Stimulated activated effector memory CD8-positive, alpha-beta T cell treated with anti-CD3 and anti-CD28 coated beads, Interleukin-12 subunit alpha, Interleukin-12 subunit beta, amount 100 ng/mL, for 72 hours (primary cell): ENCODE measurements around the gene BLOC1S1.

Source experiments
- ATAC-seq: fragments of 150-1000 bp; cut with Tn5 transposase; 2 replicates; pipeline ENCODE4 v1.10.0; 2021
- DNase-seq, 2 donors: peaks; one replicate each; pipeline ENCODE4 v3.0.0; 2021 to 2022; ENCODE audit warnings: low spot score in 2 of 2
- H3K27ac Mint-ChIP-seq: one replicate; pipeline ENCODE4 v1.8.0; 2022; ENCODE audit warnings: mild to moderate bottlenecking, mixed read lengths
- H3K36me3 Mint-ChIP-seq: one replicate; pipeline ENCODE4 v1.8.0; 2022; ENCODE audit warnings: mild to moderate bottlenecking, mixed read lengths
- H3K4me1 Mint-ChIP-seq: one replicate; pipeline ENCODE4 v1.8.0; 2022; ENCODE audit warnings: mixed read lengths
- H3K4me3 Mint-ChIP-seq: one replicate; pipeline ENCODE4 v1.8.0; 2022; ENCODE audit warnings: mild to moderate bottlenecking, mixed read lengths
- H3K9me3 Mint-ChIP-seq: one replicate; pipeline ENCODE4 v1.8.0; 2022; ENCODE audit warnings: mixed read lengths

The BLOC1S1 gene

DNA sequence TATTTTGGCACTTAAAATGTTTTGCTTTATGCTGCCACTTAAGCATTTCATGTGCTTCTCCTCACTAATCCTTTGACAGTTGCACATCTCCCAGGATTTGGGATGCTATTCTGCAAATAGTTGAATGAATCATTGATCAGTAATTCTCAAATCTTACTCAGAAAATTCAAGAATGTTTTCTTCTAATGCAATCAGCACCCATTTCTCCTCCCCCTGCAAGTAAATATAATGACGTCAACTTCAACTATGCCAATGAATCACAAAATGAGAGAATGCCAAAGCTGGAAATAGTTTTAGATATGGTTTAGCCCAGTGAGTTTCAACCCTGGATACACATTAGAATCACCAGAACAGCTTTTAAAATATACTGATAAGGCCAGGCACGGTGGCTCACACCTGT, 2.1 kb upstream of the BLOC1S1 start:
- Mint-ChIP-seq H3K36me3 (peaks cover 31% of the 10 kb centered on the region), H3K4me1 (peaks cover 35% of the 10 kb centered on the region), H3K27ac (no peak overlapping the region), H3K9me3 (no peaks in the 10 kb centered on the region), H3K4me3 (no peak overlapping the region)
- no peak for DNase-seq
- ATAC-seq = no peak

DNA sequence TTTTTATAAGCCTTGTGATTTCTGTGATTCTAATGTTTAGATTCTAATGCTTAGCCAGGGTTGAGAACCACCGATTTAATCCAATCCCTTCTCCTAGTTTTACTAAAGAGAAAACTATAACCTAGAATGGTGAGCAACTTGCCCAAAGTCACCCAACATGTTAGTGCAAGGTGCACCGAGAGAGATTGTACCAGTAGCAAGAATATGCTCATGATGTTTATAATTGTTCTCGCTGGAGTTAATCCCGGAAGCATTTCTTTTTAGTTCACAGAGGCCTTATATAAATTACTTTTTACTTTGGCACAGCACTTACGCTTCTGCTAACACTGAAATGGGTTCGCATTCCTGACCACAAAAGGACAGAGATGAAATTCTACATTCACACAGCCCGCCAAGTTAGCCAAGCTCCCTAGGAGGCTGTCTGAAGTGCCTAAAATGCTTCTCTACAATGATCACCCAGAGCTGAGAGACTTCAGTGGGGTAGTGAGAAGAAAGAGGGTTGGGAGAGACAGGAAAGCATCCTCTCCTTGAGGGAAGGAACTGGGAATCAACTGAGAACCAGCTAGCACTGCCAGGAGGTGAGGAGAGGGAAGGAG, 579 bp upstream of the BLOC1S1 start:
- DNase-seq = no peak
- H3K9me3 Mint-ChIP-seq = no peaks in the 10 kb centered on the region
- ATAC-seq = no peak
- peaks cover 31% of the 10 kb centered on the region for H3K36me3 Mint-ChIP-seq
- H3K27ac Mint-ChIP-seq = peak overlapping the region; percentile 98
- peak overlapping the region; percentile 91 for H3K4me3 Mint-ChIP-seq
- H3K4me1 Mint-ChIP-seq = peaks cover 34% of the 10 kb centered on the region

DNA sequence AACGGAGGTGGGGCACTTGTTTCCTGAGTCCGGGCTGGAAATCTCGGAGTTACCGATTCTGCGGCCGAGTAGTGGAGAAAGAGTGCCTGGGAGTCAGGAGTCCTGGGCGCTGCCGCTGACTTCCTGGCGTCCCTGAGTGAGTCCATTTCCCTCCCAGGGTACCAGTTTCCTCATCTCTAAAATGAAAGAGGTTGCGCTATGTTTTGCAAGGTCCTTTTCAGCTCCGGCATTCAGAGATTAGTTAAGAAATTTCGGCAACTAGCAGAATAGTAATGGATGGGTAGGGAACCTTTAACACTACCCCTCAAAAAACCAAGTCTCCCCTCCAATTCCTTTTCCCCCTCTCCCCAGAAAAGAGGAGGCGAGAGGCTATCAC, 724 bp downstream of the BLOC1S1 start:
- Mint-ChIP-seq H3K9me3 (no peaks in the 10 kb centered on the region), H3K4me1 (peaks cover 34% of the 10 kb centered on the region), H3K4me3 (peak overlapping the region; percentile 91), H3K27ac (peak overlapping the region; percentile 98), H3K36me3 (peaks cover 36% of the 10 kb centered on the region)
- DNase-seq (no peak), ATAC-seq (peak; percentile 31)

DNA sequence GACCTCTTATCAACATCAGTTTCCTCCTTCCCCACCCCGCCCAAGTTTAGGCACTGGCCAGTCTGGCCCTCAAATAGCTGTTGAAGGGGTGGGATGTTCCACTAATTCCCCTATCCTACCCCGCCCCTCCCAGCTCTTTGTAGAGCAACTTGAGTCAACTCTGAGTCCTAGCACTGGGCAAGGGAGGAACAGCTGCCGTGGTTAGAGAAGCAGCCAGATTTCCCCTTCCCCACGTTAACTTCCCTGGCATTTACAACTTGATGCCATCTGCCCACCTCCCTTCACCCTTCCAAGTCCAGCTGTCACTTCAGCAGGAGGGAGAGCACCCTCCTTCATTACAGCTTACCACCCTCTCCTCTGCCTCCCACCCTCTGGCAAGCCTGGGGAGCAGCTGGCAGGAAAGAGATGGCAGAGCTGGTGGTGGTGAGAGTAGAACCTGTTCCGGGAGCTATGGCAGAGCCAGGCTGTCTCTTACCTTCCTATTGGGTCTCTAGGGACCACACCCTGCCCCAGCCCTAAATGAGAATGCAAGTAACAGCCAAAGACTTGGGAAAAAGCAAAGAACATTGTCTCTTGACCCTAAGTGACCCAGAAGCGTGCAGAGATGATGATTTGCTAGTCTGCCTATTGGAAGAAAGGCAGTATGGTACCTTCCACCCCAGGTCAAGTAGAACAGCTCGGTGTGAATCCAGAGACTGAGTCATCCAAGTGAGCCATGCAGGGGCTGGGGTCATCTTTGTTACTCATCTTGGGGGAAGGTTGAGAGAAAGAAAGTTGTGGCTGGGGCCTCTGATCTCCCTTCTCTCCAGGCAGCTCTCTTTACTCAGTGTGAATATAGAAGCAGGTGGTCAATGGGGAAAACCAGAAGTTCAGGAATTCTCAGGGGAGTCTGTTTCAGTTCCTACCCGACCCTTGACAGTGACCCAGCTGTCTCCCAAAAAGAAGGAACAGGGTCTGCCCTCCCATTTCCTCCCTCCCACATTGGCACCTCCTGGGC, 1.5 kb downstream of the BLOC1S1 start:
- Mint-ChIP-seq H3K9me3 (no peaks in the 10 kb centered on the region), H3K4me1 (peaks cover 34% of the 10 kb centered on the region)

DNA sequence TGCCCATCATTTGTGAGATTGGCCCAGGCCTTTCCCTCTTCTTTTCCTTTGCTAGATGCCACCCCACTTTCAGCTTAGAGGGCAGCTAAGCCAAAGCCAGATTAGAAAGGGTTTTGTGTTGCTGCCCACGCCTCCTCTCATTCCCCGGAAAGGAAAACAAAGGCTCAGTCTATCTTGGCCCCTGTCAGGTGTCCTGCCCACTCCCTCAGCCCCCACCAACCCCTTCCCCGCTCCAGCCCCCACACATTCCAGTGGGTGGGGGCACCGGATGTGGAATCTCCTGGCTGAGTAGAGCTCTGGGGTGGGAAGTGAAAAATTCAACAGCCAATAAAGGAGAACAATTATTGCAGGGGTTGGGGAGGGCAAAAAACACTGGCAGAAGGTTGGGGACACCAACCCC, 2.2 kb downstream of the BLOC1S1 start:
- H3K27ac Mint-ChIP-seq = peak overlapping the region; percentile 98
- no peak for ATAC-seq
- H3K9me3 Mint-ChIP-seq = no peaks in the 10 kb centered on the region
- H3K4me1 Mint-ChIP-seq = peaks cover 34% of the 10 kb centered on the region
- no peak for DNase-seq
- H3K36me3 Mint-ChIP-seq = peaks cover 37% of the 10 kb centered on the region
- peak overlapping the region; percentile 91 for H3K4me3 Mint-ChIP-seq

More for the DNA sequence above, 1.5 kb downstream of the BLOC1S1 start:
- ATAC-seq (peak; percentile 72), DNase-seq (no peak)
- H3K36me3 Mint-ChIP-seq = peaks cover 37% of the 10 kb centered on the region
- peak overlapping the region; percentile 98 for H3K27ac Mint-ChIP-seq
- peak overlapping the region; percentile 91 for H3K4me3 Mint-ChIP-seq

DNA sequence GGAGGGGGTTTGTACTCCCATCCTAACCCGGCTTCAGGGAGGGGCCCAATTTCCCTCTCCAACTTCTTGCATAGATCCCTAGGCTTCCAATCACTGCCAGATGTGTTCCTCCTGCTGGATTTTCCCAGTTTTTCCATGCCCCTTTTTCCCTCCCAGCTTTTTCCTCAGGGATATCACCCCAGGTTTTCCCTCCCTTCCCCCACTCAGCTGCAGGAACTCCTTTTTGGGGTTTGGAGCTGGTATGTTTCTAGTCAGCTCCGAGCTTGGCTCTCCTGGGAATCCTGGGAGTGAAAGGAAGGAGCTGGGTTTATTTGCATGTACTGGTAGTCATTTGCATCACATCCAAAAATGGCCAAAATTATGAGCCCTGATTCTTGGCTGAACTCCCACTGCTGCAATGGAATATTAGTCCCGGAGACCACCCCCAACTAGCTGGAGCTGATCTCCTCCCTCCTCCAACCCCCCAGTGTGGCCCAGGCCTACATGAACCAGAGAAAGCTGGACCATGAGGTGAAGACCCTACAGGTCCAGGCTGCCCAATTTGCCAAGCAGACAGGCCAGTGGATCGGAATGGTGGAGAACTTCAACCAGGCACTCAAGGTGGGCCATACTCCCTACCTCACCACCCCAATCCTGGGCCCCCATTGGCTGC, 2.9 kb downstream of the BLOC1S1 start:
- peak overlapping the region; percentile 40 for H3K27ac Mint-ChIP-seq
- peaks cover 41% of the 10 kb centered on the region for H3K36me3 Mint-ChIP-seq
- ATAC-seq (no peak), DNase-seq (no peak)
- H3K9me3 Mint-ChIP-seq = no peaks in the 10 kb centered on the region
- peaks cover 34% of the 10 kb centered on the region for H3K4me1 Mint-ChIP-seq
- H3K4me3 Mint-ChIP-seq = no peak overlapping the region

DNA sequence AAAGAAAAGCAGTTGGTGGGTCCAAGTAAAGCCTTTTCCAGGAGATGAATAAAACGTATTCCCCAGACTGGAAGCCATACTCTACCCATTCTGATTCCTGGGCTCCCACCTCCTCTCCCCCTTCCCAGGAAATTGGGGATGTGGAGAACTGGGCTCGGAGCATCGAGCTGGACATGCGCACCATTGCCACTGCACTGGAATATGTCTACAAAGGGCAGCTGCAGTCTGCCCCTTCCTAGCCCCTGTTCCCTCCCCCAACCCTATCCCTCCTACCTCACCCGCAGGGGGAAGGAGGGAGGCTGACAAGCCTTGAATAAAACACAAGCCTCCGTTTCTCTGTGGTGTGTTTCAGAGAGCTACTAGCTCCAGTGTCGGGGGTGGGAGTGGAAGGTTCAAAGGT, 3.5 kb downstream of the BLOC1S1 start:
- H3K4me3 Mint-ChIP-seq = no peak overlapping the region
- H3K9me3 Mint-ChIP-seq = no peaks in the 10 kb centered on the region
- DNase-seq (no peak), ATAC-seq (no peak)
- H3K4me1 Mint-ChIP-seq = peaks cover 34% of the 10 kb centered on the region
- H3K36me3 Mint-ChIP-seq = peaks cover 46% of the 10 kb centered on the region
- no peak overlapping the region for H3K27ac Mint-ChIP-seq

DNA sequence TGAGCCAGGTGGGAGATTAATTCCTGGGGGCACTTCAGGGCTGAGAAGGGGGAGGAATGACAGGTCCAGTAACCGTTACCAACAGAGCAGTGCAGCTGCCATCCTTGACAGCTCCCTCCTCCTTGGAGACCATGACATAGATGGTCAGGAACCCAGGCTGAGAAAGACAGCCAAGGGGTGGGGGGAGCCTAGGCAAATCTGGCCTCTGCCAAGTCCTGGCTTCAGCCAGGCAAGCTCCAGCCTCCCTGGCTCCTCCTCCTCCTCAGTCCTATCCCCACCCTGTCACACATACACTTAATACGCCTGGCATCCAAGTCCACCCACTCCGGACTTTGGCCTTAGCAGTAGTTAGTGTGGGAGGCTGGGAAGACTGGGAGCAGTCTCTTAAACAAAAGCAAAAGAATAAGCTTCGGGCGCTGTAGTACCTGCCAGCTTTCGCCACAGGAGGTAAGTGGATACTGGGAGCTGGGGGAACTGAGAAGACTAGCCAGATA, 4.3 kb downstream of the BLOC1S1 start, which contains the start of gene RDH5:
Gene RDH5 (plus strand): TSS at position 323 of the 494 bp plus-strand sequence. CDS start 792 bp downstream, outside the sequence.
- no peak within 1 kb of the TSS for H3K27ac Mint-ChIP-seq
- H3K4me1 Mint-ChIP-seq = peaks cover 41% of the 10 kb centered on the region
- H3K4me3 Mint-ChIP-seq = no peak within 1 kb of the TSS
- DNase-seq (no peak), ATAC-seq (no peak)
- H3K36me3 Mint-ChIP-seq = peaks cover 53% of the 10 kb centered on the region
- no peaks in the 10 kb centered on the region for H3K9me3 Mint-ChIP-seq

DNA sequence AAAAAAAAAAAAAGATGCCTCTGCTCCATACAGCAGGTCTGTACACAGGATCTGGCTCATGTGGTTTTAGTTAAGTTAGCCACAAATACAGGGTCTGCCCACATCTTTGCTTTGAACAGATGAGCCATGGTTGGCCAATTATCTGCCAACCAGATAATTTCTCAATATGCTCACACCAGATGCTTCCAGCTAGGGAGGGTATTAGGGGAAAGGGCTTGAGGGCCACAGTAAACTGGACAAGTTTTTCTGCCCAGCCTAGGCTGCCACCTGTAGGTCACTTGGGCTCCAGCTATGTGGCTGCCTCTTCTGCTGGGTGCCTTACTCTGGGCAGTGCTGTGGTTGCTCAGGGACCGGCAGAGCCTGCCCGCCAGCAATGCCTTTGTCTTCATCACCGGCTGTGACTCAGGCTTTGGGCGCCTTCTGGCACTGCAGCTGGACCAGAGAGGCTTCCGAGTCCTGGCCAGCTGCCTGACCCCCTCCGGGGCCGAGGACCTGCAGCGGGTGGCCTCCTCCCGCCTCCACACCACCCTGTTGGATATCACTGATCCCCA, 5.1 kb downstream of the BLOC1S1 start:
- Mint-ChIP-seq H3K36me3 (peaks cover 54% of the 10 kb centered on the region), H3K9me3 (no peaks in the 10 kb centered on the region), H3K4me1 (peaks cover 41% of the 10 kb centered on the region), H3K4me3 (no peak overlapping the region), H3K27ac (no peak overlapping the region)
- ATAC-seq (no peak), DNase-seq (no peak)

DNA sequence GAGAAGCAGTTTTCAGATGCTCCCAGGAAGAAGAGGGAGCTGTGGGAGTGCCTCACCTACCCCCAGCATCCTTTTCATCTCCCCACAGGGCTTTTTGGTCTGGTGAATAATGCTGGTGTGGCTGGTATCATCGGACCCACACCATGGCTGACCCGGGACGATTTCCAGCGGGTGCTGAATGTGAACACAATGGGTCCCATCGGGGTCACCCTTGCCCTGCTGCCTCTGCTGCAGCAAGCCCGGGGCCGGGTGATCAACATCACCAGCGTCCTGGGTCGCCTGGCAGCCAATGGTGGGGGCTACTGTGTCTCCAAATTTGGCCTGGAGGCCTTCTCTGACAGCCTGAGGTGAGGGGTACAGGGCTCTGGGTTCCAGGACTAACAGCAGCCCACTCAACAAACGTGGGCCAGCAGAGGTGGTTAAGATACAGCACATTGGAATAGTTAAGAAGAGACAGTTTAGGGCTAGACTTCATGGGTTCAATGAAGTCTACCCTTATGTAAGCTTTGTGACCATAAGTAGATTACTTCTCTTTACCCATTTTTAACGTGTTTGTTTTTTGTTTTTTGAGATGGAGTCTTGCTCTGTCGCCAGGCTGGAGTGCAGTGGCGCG, 5.9 kb downstream of the BLOC1S1 start:
- Mint-ChIP-seq H3K27ac (no peak overlapping the region), H3K4me3 (no peak overlapping the region), H3K4me1 (peaks cover 44% of the 10 kb centered on the region), H3K36me3 (peaks cover 54% of the 10 kb centered on the region), H3K9me3 (no peaks in the 10 kb centered on the region)
- ATAC-seq (no peak), DNase-seq (no peak)

DNA sequence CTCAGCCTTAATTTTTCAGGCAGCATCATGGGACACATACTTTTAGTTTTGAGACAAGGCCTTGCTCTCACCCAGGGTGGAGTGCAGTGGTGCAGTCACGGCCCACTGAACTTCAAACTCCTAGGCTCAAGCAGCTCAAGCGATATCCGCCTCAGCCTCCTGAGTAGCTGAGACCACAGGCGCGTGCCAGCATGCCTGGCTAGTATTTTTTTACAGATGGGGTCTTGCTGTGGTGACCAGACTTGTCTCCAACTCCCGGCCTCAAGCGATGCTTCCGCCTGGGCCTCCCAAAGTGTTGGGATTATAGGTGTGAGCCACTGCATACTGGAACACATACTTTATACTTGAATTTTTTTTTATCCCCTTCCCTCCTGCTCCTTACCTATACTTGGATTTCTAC, 7.1 kb downstream of the BLOC1S1 start:
- peaks cover 45% of the 10 kb centered on the region for H3K4me1 Mint-ChIP-seq
- H3K36me3 Mint-ChIP-seq = peaks cover 54% of the 10 kb centered on the region
- DNase-seq = no peak
- no peak overlapping the region for H3K27ac Mint-ChIP-seq
- no peak overlapping the region for H3K4me3 Mint-ChIP-seq
- no peaks in the 10 kb centered on the region for H3K9me3 Mint-ChIP-seq
- no peak for ATAC-seq

DNA sequence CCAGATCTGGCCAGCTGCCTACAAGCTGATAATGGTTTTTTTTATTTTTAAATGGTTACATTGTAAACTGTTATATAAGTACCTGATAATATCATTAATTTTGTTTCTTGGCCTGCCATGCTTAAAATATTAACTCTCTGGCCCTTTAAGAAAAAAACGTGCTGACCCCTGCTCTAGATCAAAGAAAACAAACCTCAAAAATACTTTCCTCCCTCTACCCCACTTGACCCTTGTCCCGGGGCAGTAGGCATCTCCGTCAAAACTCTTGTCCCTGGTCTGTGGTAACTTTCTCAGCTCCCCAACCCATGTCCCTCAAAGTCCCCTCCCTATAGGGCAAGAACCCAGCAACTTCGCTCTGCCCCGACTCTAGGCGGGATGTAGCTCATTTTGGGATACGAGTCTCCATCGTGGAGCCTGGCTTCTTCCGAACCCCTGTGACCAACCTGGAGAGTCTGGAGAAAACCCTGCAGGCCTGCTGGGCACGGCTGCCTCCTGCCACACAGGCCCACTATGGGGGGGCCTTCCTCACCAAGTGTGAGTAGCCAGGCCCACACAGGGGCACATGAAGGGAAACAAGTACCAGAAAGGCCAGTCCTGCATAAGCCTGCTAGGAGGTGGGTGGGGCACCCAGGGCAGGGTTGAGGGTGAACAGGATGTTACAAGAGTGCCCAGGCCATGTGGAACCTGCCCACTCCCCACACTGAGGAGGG, 7.8 kb downstream of the BLOC1S1 start:
- H3K4me3 Mint-ChIP-seq = no peak overlapping the region
- no peak for ATAC-seq
- no peak for DNase-seq
- H3K9me3 Mint-ChIP-seq = no peaks in the 10 kb centered on the region
- peaks cover 38% of the 10 kb centered on the region for H3K4me1 Mint-ChIP-seq
- H3K36me3 Mint-ChIP-seq = peaks cover 51% of the 10 kb centered on the region
- H3K27ac Mint-ChIP-seq = peak overlapping the region; percentile 64

DNA sequence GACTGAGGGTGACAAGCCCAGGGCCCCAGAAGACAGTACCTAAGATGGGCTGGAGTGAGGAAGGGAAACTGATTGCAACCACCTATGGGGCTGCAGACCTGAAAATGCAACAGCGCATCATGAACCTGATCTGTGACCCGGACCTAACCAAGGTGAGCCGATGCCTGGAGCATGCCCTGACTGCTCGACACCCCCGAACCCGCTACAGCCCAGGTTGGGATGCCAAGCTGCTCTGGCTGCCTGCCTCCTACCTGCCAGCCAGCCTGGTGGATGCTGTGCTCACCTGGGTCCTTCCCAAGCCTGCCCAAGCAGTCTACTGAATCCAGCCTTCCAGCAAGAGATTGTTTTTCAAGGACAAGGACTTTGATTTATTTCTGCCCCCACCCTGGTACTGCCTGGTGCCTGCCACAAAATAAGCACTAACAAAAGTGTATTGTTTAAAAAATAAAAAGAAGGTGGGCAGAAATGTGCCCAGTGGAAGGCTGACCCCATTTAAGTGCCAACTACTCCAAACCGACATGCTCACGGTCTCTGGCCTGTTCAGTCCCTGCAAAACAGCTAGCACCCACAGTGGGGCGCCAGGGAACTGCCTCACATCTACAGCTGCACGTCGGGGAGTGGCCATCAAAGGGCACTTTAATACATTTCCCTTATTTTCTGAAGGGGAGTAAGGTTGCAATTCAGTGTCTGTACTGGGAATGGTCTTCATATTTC, 8.5 kb downstream of the BLOC1S1 start:
- Mint-ChIP-seq H3K4me1 (peaks cover 36% of the 10 kb centered on the region), H3K36me3 (peaks cover 53% of the 10 kb centered on the region), H3K4me3 (no peak overlapping the region), H3K9me3 (no peaks in the 10 kb centered on the region), H3K27ac (peak overlapping the region; percentile 64)
- peak; percentile 38 to 82 for DNase-seq
- no peak for ATAC-seq

DNA sequence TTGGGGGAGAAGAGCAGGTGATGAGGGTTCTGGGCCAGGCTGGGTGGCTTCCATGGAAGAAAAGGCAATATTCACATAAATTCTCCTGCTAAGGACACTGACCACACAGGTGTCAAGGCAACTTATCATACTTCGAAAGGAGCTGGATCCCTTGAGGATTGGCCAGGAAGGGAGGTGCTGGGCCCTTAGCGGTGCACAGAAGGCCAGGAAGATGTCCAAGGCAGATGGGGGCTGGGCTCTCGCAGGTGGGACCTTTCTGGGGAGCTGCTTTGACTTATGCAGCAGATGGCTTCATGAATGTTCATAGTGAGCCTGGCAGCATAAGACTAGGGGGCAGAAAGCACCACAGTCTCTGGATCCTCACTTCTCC, 9.1 kb downstream of the BLOC1S1 start:
- ATAC-seq (no peak), DNase-seq (no peak)
- Mint-ChIP-seq H3K4me3 (no peak overlapping the region), H3K27ac (peak overlapping the region; percentile 32), H3K9me3 (no peaks in the 10 kb centered on the region), H3K36me3 (peaks cover 59% of the 10 kb centered on the region), H3K4me1 (peaks cover 41% of the 10 kb centered on the region)
